ENCODE results near the gene MCRIP1.

DNA sequence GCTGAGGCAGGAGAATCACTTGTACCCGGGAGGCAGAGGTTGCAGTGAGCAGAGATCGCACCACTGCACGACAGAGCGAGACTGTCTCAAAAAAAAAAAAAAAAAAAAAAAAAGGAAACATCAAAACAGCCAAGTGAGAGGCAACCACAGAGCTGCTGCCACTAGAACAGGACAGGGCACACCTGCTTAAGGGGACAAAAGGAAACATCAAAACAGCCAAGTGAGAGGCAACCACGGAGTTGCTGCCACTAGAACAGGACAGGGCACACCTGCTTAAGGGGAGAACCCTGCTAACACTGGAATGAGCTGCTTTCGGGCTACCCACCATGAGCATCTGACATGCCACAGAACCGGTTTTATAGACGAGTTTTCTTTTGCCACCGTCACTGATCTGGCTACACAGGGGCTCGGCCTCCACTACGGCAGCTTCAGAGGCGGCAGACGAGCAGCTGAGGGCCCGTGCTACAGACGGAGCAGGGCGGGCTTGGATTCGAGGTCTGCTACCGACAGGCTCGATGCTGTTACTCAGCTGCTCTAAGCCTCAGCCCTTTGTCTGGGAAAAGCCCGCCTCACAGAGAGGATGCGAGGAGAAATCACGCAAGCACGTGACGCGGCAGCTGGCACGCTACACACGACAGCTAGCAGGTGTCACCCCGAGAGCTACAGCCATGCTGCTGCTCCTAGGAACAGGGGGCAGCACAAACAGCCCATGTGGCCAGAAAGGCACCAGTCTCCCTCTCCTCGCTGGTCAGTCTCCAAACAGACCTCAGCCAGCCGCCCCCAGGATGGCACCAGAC is 25.3 kb upstream of the MCRIP1 start:
- TF ChIP-seq, protein P1, sequence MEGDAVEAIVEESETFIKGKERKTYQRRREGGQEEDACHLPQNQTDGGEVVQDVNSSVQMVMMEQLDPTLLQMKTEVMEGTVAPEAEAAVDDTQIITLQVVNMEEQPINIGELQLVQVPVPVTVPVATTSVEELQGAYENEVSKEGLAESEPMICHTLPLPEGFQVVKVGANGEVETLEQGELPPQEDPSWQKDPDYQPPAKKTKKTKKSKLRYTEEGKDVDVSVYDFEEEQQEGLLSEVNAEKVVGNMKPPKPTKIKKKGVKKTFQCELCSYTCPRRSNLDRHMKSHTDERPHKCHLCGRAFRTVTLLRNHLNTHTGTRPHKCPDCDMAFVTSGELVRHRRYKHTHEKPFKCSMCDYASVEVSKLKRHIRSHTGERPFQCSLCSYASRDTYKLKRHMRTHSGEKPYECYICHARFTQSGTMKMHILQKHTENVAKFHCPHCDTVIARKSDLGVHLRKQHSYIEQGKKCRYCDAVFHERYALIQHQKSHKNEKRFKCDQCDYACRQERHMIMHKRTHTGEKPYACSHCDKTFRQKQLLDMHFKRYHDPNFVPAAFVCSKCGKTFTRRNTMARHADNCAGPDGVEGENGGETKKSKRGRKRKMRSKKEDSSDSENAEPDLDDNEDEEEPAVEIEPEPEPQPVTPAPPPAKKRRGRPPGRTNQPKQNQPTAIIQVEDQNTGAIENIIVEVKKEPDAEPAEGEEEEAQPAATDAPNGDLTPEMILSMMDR (conservative IDR thresholded peaks at IDR 0.05 in 1 of 2, IDR thresholded peaks at IDR 0.05 in 1 of 2; ENCODE audit: extremely low read depth in 1 of 2, insufficient read depth in 1 of 2, low read depth in 1 of 2, low read length in 2 of 2) = no peak
- no peak for TF ChIP-seq EZH2 (IDR thresholded peaks at IDR 0.05; ENCODE audit: borderline replicate concordance, low read length)

All from mammary epithelial cell (primary cell).